ENCODE data around the gene SYNJ2.

SYNJ2 gene

DNA sequence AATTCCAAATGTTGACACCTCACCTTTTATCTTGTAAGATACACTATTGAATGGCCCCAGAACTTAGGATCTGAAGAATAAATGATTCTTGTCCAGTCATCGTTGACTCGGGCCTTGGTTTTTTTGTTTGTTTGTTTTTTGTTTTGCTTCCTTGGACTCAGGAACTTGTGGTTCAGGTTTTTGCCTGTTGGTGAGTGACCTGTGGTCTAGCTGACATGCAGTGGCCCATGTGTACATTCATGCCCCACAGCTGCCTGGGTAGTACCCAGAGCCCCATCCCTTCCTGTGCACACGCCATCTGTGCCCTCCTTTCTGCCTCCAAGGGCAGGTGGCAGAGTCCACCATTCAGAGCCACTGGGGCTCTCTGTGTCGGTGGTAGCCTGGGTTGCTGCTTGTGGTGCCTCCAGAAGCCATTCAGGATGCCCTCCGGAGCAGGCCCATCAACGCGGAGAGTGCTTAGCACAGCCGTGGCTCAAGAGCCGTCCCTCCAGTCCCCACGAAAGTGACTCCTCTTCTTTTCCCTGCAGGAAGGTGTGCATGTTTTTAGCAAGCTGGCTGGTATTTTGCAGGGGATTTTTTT lies 85.9 kb downstream of the SYNJ2 start:
- Histone ChIP-seq H2AFZ (ENCODE audit: low read depth, low read length) (no peak overlapping the region), H3K4me1 (ENCODE audit: low read length) (peaks cover 3% of the 10 kb centered on the region; the same call in 1 of the 2 replicates), H3K9ac (ENCODE audit: low read length) (no peak overlapping the region), H3K9me3 (ENCODE audit: insufficient read depth, low read length) (no peaks in the 10 kb centered on the region), H3K4me3 (ENCODE audit: low read length) (no peak overlapping the region), H3K4me2 (ENCODE audit: low read length) (no peak overlapping the region), H4K20me1 (ENCODE audit: insufficient read depth, low read length) (no peaks in the 10 kb centered on the region), H3K36me3 (replicated peaks; ENCODE audit: low read depth, low read length) (peaks cover 3% of the 10 kb centered on the region), H3K27ac (ENCODE audit: low read length) (no peak overlapping the region), H3K79me2 (ENCODE audit: low read length) (no peaks in the 10 kb centered on the region), H3K27me3 (ENCODE audit: low read depth, low read length) (no peaks in the 10 kb centered on the region)
- TF ChIP-seq EZH2phosphoT487 (IDR thresholded peaks at IDR 0.05; ENCODE audit: low read depth), result no peak
- TF ChIP-seq, protein P1, sequence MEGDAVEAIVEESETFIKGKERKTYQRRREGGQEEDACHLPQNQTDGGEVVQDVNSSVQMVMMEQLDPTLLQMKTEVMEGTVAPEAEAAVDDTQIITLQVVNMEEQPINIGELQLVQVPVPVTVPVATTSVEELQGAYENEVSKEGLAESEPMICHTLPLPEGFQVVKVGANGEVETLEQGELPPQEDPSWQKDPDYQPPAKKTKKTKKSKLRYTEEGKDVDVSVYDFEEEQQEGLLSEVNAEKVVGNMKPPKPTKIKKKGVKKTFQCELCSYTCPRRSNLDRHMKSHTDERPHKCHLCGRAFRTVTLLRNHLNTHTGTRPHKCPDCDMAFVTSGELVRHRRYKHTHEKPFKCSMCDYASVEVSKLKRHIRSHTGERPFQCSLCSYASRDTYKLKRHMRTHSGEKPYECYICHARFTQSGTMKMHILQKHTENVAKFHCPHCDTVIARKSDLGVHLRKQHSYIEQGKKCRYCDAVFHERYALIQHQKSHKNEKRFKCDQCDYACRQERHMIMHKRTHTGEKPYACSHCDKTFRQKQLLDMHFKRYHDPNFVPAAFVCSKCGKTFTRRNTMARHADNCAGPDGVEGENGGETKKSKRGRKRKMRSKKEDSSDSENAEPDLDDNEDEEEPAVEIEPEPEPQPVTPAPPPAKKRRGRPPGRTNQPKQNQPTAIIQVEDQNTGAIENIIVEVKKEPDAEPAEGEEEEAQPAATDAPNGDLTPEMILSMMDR (IDR thresholded peaks at IDR 0.05; ENCODE audit: low read depth, low read length), result no peak

DNA sequence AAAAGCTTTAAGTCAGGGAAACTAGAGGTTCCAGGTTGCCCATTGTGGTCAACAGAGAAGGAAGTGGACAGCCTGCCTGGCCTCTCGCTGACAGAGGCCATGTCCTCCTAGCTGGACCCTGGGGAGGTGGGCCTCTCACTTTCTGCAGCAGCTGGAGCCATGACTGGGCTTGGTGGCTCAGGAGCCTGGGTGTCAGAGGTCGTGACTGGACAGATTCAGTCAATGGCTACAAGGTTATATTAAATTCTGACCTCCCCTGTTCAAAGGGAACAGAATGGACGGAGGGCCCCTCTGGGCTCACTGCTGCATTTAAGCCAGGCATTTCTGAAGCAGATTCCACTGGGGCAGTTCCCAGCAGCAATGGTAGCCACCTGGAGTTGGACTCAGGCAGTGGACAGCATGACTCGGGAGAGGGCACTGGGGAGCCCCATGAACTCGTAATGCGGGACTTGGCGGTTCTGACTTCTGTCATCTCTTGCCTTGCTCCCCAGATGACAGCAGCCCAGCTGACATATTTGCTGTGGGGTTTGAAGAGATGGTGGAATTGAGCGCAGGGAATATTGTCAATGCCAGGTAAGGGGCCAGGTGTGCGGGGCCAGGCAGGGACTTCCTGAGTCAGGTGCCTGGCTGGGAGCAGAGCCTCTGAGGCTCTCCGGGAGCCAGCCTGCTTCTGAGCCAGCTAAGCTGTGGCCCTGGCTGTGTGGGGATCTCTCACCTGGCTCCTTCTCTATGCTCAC lies 86.7 kb downstream of the SYNJ2 start:
- H3K36me3 ChIP-seq (replicated peaks; ENCODE audit: low read depth, low read length), result peaks cover 3% of the 10 kb centered on the region
- no peaks in the 10 kb centered on the region for H3K79me2 ChIP-seq (ENCODE audit: low read length)
- H3K9ac ChIP-seq (ENCODE audit: low read length), result no peak overlapping the region
- no peak overlapping the region for H3K27ac ChIP-seq (ENCODE audit: low read length)
- no peaks in the 10 kb centered on the region for H3K9me3 ChIP-seq (ENCODE audit: insufficient read depth, low read length)
- H2AFZ ChIP-seq (ENCODE audit: low read depth, low read length), result no peak overlapping the region
- TF ChIP-seq, protein P1 (IDR thresholded peaks at IDR 0.05; ENCODE audit: low read depth, low read length), result no peak
- TF ChIP-seq EZH2phosphoT487 (IDR thresholded peaks at IDR 0.05; ENCODE audit: low read depth), result no peak
- no peaks in the 10 kb centered on the region for H3K27me3 ChIP-seq (ENCODE audit: low read depth, low read length)
- H3K4me3 ChIP-seq (ENCODE audit: low read length), result no peak overlapping the region
- H3K4me1 ChIP-seq (ENCODE audit: low read length), result peaks cover 3% of the 10 kb centered on the region; the same call in 1 of the 2 replicates
- no peaks in the 10 kb centered on the region for H4K20me1 ChIP-seq (ENCODE audit: insufficient read depth, low read length)
- H3K4me2 ChIP-seq (ENCODE audit: low read length), result no peak overlapping the region

DNA sequence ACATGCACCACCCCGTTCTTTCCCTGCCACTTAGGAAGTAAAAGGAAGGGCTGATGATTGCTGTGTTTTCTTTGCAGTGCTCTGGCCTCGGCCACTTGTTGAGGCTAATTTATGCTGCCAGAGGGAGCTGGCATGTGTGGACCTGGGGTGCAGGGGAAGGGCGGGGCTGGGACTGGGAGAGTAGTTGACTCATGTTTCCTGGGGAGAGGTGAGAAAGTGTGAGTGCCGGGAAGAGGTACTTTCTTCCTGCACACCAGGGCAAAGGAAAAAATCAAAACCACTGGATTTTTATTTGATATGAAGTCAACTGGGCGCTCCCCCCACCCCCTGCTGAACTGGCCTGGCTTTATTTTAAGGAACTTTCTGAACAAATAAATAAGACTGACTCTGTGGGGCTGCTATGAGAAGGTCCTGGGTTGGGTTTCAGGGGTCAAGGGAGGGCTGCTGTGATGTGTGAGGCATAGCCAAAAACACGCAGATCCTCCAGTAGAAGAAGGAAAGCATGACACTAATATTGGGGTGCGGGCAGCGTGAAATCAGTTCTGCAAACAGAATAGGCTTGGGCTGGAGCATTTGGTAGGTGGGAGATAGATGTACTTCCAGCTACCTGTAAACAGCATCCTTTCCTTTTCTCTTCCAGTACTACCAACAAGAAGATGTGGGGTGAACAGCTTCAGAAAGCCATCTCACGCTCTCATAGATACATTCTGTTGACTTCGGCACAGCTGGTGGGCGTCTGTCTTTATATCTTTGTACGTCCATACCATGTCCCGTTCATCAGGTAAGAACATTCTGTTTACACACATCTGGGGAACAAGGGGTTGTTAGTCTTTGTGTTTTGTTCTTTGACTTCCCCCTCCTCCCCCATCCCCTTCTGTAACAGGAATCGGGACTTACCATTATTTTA lies 87.5 kb downstream of the SYNJ2 start:
- Histone ChIP-seq H3K9ac (ENCODE audit: low read length) (no peak overlapping the region), H3K9me3 (ENCODE audit: insufficient read depth, low read length) (no peaks in the 10 kb centered on the region), H3K36me3 (replicated peaks; ENCODE audit: low read depth, low read length) (peaks cover 3% of the 10 kb centered on the region), H3K4me3 (ENCODE audit: low read length) (no peak overlapping the region), H3K27me3 (ENCODE audit: low read depth, low read length) (no peaks in the 10 kb centered on the region), H2AFZ (ENCODE audit: low read depth, low read length) (no peak overlapping the region), H3K27ac (ENCODE audit: low read length) (no peak overlapping the region), H3K79me2 (ENCODE audit: low read length) (no peaks in the 10 kb centered on the region), H3K4me2 (ENCODE audit: low read length) (no peak overlapping the region), H4K20me1 (ENCODE audit: insufficient read depth, low read length) (no peaks in the 10 kb centered on the region), H3K4me1 (ENCODE audit: low read length) (peaks cover 3% of the 10 kb centered on the region; the same call in 1 of the 2 replicates)
- TF ChIP-seq, protein P1 (IDR thresholded peaks at IDR 0.05; ENCODE audit: low read depth, low read length), result no peak
- TF ChIP-seq EZH2phosphoT487 (IDR thresholded peaks at IDR 0.05; ENCODE audit: low read depth), result no peak

DNA sequence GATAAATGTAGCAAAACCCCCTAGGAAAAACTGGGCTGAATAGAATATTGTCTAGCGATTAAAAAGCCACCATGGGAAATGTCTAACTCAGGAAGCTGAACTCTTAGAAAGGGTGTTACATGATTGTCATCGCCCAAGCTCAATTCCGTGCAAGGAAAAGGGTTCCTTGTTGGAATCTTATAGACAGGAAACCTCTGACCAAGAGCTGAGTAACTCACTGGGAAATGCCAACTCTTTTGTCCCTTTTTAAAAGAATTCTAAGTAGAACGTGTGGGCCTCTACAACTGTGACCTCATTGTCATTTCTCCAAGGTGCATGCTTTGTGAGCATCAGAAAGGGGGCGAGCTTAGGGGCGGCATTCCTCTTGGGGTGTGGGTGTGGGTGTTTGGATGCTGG lies 88.1 kb downstream of the SYNJ2 start:
- Histone ChIP-seq H3K4me2 (ENCODE audit: low read length) (no peak overlapping the region), H3K27ac (ENCODE audit: low read length) (no peak overlapping the region)

More for the DNA sequence above, 88.1 kb downstream of the SYNJ2 start:
- Histone ChIP-seq H2AFZ (ENCODE audit: low read depth, low read length) (no peak overlapping the region), H3K36me3 (replicated peaks; ENCODE audit: low read depth, low read length) (peaks cover 3% of the 10 kb centered on the region), H3K9ac (ENCODE audit: low read length) (no peak overlapping the region), H3K27me3 (ENCODE audit: low read depth, low read length) (no peaks in the 10 kb centered on the region), H3K9me3 (ENCODE audit: insufficient read depth, low read length) (no peaks in the 10 kb centered on the region), H3K4me3 (ENCODE audit: low read length) (no peak overlapping the region), H3K79me2 (ENCODE audit: low read length) (no peaks in the 10 kb centered on the region), H3K4me1 (ENCODE audit: low read length) (peaks cover 3% of the 10 kb centered on the region; the same call in 1 of the 2 replicates), H4K20me1 (ENCODE audit: insufficient read depth, low read length) (no peaks in the 10 kb centered on the region)
- TF ChIP-seq, protein P1 (IDR thresholded peaks at IDR 0.05; ENCODE audit: low read depth, low read length), result no peak
- TF ChIP-seq EZH2phosphoT487 (IDR thresholded peaks at IDR 0.05; ENCODE audit: low read depth), result no peak
